ENCODE measurements around the gene SH3RF3. TPM values are rescaled to one million over a fixed set of nuclear protein-coding genes. Genes with fewer than 3 reads are reported as not detected.

Gene SH3RF3
- total RNA-seq, 1 donor from 2014 or later = 0.23 TPM

GRCh38 chr2:109277406-109277805 is 148.4 kb downstream of the SH3RF3 start:
- intact Hi-C loops (cut with micrococcal nuclease) = no loop called here

- intact Hi-C loops (cut with micrococcal nuclease) = no loop called here
These were observed 150.3 kb downstream of the SH3RF3 start for GRCh38 chr2:109279243-109279860.

GRCh38 chr2:109280804-109281203 is 151.8 kb downstream of the SH3RF3 start:
- intact Hi-C loops (cut with micrococcal nuclease) = no loop called here

GRCh38 chr2:109282360-109282759 is 153.4 kb downstream of the SH3RF3 start:
- intact Hi-C loops (cut with micrococcal nuclease) = no loop called here

GRCh38 chr2:109282865-109283264 is 153.9 kb downstream of the SH3RF3 start:
- intact Hi-C loops (cut with micrococcal nuclease) = no loop called here

- intact Hi-C loops (cut with micrococcal nuclease) = no loop called here
These were observed 155.8 kb downstream of the SH3RF3 start for GRCh38 chr2:109284826-109285225.

- intact Hi-C loops (cut with micrococcal nuclease) = no loop called here
These were observed 156.2 kb downstream of the SH3RF3 start for GRCh38 chr2:109285244-109285651.

- intact Hi-C loops (cut with micrococcal nuclease) = no loop called here
These were observed 158.4 kb downstream of the SH3RF3 start for GRCh38 chr2:109287413-109287812.

- intact Hi-C loops (cut with micrococcal nuclease) = no loop called here
These were observed 158.8 kb downstream of the SH3RF3 start for GRCh38 chr2:109287838-109288237.

GRCh38 chr2:109288544-109289368 is 159.8 kb downstream of the SH3RF3 start:
- intact Hi-C loops (cut with micrococcal nuclease) = no loop called here

GRCh38 chr2:109289504-109290222 is 160.7 kb downstream of the SH3RF3 start:
- intact Hi-C loops (cut with micrococcal nuclease) = no loop called here

GRCh38 chr2:109290887-109291643 is 162.1 kb downstream of the SH3RF3 start:
- intact Hi-C loops (cut with micrococcal nuclease) = no loop called here

- intact Hi-C loops (cut with micrococcal nuclease) = no loop called here
These were observed 163.4 kb downstream of the SH3RF3 start for GRCh38 chr2:109292386-109292785.

- intact Hi-C loops (cut with micrococcal nuclease) = no loop called here
These were observed 164.7 kb downstream of the SH3RF3 start for GRCh38 chr2:109293663-109294062.

GRCh38 chr2:109294523-109294922 is 165.5 kb downstream of the SH3RF3 start:
- intact Hi-C loops (cut with micrococcal nuclease) = no loop called here

- intact Hi-C loops (cut with micrococcal nuclease) = no loop called here
These were observed 166.2 kb downstream of the SH3RF3 start for GRCh38 chr2:109295070-109295780.

GRCh38 chr2:109295781-109296117 is 166.7 kb downstream of the SH3RF3 start:
- intact Hi-C loops (cut with micrococcal nuclease) = no loop called here

- intact Hi-C loops (cut with micrococcal nuclease) = no loop called here
These were observed 168.8 kb downstream of the SH3RF3 start for GRCh38 chr2:109297566-109298490.

- intact Hi-C loops (cut with micrococcal nuclease) = no loop called here
These were observed 169.8 kb downstream of the SH3RF3 start for GRCh38 chr2:109298851-109299250.

GRCh38 chr2:109299536-109299935 is 170.5 kb downstream of the SH3RF3 start:
- intact Hi-C loops (cut with micrococcal nuclease) = no loop called here

Data from T-helper 2 cell treated with Interferon-gamma antibody and Interleukin-4, amounts not matched to agents 100 ng/mL and 5 ng/mL, for 36 hours (primary cell).